Thyroid gland (tissue), 4 donors: ENCODE data around the gene RPTOR.

Experiments
- CTCF ChIP-seq, 6 experiments: fragments of 200-600 bp in 3 of 6; fragments of 450-650 bp in 3 of 6; sonication (generic) in 3 of 6; IDR thresholded peaks; one replicate each; pipeline ENCODE4 v1.5.1; 2016 to 2019; ENCODE audit warnings: antibody characterized with exemption in 6 of 6, mild to moderate bottlenecking in 2 of 6, inconsistent platforms in 1 of 6, moderate library complexity in 1 of 6
- POLR2A ChIP-seq, 2 donors: fragments of 450-650 bp; IDR thresholded peaks; one replicate each; pipeline ENCODE4 v1.6.1; 2017; ENCODE audit warnings: antibody characterized with exemption in 2 of 2, mild to moderate bottlenecking in 2 of 2, moderate library complexity in 1 of 2

GRCh38 chr17:80931421-80932265, 387.0 kb downstream of the RPTOR start:
- TF ChIP-seq CTCF (IDR thresholded peaks at IDR 0.05) (no peak), POLR2A (IDR thresholded peaks at IDR 0.05) (no peak)
